Transverse colon (tissue), 4 donors: ENCODE data around the gene CAMSAP1. TPM values are rescaled to one million over a fixed set of nuclear protein-coding genes. Genes with fewer than 3 reads are reported as not detected.

ENCODE experiments used
- DNase-seq: peaks from one replicate; pipeline ENCODE4 v3.0.0-alpha.2; 2019
- H3K27ac ChIP-seq, 4 donors: fragments of 200-600 bp; sonication (generic); 2 replicates each; pipeline ENCODE4 v1.5.1; 2016 to 2018; ENCODE audit warnings: inconsistent platforms in 4 of 4
- H3K27me3 ChIP-seq: fragments of 200-600 bp; sonication (generic); 2 replicates; pipeline ENCODE4 v1.5.1; 2017; ENCODE audit warnings: inconsistent platforms
- H3K36me3 ChIP-seq, 4 donors: fragments of 200-600 bp; sonication (generic); 2 replicates each; pipeline ENCODE4 v1.5.1; 2017 to 2019; ENCODE audit warnings: inconsistent platforms in 4 of 4
- H3K4me1 ChIP-seq, 4 donors: fragments of 200-600 bp; sonication (generic); 2 replicates each; pipeline ENCODE4 v1.5.1; 2017 to 2020; ENCODE audit warnings: inconsistent platforms in 4 of 4
- H3K4me3 ChIP-seq, 4 donors: fragments of 200-600 bp; sonication (generic); 1 replicate in 1 of 4; 2 replicates in 3 of 4; pipeline versions ENCODE4 v1.5.1 to v1.6.1; 2017 to 2019; ENCODE audit warnings: inconsistent platforms in 4 of 4
- H3K9me3 ChIP-seq, 2 donors: fragments of 200-600 bp; sonication (generic); 2 replicates each; pipeline ENCODE4 v1.5.1; 2017 to 2019; ENCODE audit warnings: inconsistent platforms in 2 of 2
- CTCF ChIP-seq, 5 experiments: fragments of 200-600 bp in 3 of 5; fragments of 450-650 bp in 2 of 5; sonication (generic) in 3 of 5; IDR thresholded peaks; 1 replicate in 2 of 5; 2 replicates in 3 of 5; pipeline ENCODE4 v1.5.1; 2016 to 2017; ENCODE audit warnings: antibody characterized with exemption in 5 of 5, inconsistent platforms in 3 of 5, mild to moderate bottlenecking in 2 of 5, moderate library complexity in 1 of 5
- EP300 ChIP-seq: sonication (generic); formaldehyde crosslinking; IDR thresholded peaks from one replicate; pipeline ENCODE4 v1.6.1; 2017; ENCODE audit warnings: antibody characterized with exemption, low read depth
- POLR2A ChIP-seq: fragments of 450-650 bp; IDR thresholded peaks from one replicate; pipeline ENCODE4 v1.6.1; 2016; ENCODE audit warnings: antibody characterized with exemption, mild to moderate bottlenecking, moderate library complexity
- POLR2AphosphoS5 ChIP-seq, 3 donors: sonication (generic); formaldehyde crosslinking; IDR thresholded peaks; one replicate each; pipeline ENCODE4 v1.6.1; 2016; ENCODE audit warnings: antibody characterized with exemption in 3 of 3
- WGBS, 2 donors: methylation state at CpG; one replicate each; pipeline ENCODE4 v1.1.5; 2018; ENCODE audit warnings: low coverage in 1 of 2; 5-methylcytosine and 5-hydroxymethylcytosine counted together
- in situ Hi-C, 4 donors: fragments of 200-750 bp; cut with MboI; loops; one replicate each; pipeline versions ENCODE4 v1.15.0 to v1.15.1; 2017; ENCODE audit warnings: low sequenced_read_pairs in 3 of 4, low pct_ligation_motif_present in 1 of 4, low pct_unique_long_range_greater_than_20kb in 1 of 4
- intact Hi-C: fragments of 100-400 bp; cut with DNase I; formaldehyde crosslinking; loops from one replicate; pipeline ENCODE4 v1.15.1; 2023; ENCODE audit warnings: low total_unique reads
- total RNA-seq, 4 donors: library from RNA; depleted of rRNA; stranded (reverse); fragments of >200 nt; gene quantifications; one replicate each; pipeline ENCODE4 v1.1.0, GENCODE V29; 2016

The CAMSAP1 gene
- total RNA-seq, 4 donors from 2014 or later: 17.3 to 88.0 (median 23.8) TPM

DNA sequence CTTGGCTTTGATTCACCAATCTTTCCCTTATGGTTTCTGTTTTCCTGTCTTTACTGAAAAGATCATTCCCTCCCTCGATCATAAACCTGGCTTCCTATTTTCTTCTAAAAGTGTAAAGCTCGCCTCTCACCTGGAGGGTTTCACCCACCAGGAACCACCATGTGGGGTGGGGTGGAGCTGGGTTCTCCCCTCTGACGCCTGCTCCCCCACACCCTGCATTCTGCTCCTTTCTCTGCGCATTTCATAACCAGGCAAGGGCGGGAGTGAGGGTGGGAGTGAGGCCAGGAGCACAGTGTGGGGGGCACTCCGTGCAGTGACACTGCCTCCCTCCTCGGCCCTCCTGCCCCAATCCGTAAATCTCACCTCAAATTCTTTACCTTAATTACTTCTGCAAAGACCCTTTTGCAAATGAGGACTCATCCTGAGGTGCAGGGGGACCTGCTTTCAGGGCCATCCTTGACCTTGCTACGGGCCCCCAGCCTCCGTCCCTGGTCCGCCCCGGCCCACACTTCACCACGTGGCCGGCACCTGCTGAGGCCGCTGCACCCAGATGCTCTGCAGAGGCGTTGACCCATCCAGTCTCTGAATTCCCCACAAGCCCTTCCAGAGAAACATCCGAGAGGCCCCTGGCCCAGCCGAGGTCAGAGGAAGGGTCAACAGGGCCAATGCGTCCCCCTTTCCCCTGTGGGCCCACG lies 146.0 kb downstream of the CAMSAP1 start:
- intact Hi-C loops: no loop called here
- TF ChIP-seq POLR2A: no peak
- no peak for TF ChIP-seq EP300
- no peak for TF ChIP-seq POLR2AphosphoS5 (IDR thresholded peaks at IDR 0.05)
- no peak for TF ChIP-seq CTCF (IDR thresholded peaks at IDR 0.05)
- DNase-seq: no peak
- H3K36me3 ChIP-seq: no peaks in the 10 kb centered on the region
- in situ Hi-C loops: no loop called here
- no peak overlapping the region for H3K27ac ChIP-seq
- 61% methylated on average over 19 of the region's 20 CpGs; no CpG with 5 or more reads in 1 of the 2 donors for WGBS, 2 donors
- H3K27me3 ChIP-seq: no peaks in the 10 kb centered on the region
- no peak overlapping the region for H3K4me3 ChIP-seq
- no peaks in the 10 kb centered on the region for H3K4me1 ChIP-seq
- no peaks in the 10 kb centered on the region for H3K9me3 ChIP-seq

GRCh38 chr9:135760465-135760864 lies 146.9 kb downstream of the CAMSAP1 start:
- TF ChIP-seq EP300: no peak
- TF ChIP-seq CTCF (IDR thresholded peaks at IDR 0.05): no peak
- TF ChIP-seq POLR2A: no peak
- no peak for TF ChIP-seq POLR2AphosphoS5 (IDR thresholded peaks at IDR 0.05)
- no peaks in the 10 kb centered on the region for H3K4me1 ChIP-seq
- no peak overlapping the region for H3K27ac ChIP-seq
- 80% methylated on average over 12 of the region's 12 CpGs; no CpG with 5 or more reads in 1 of the 2 donors for WGBS, 2 donors
- H3K4me3 ChIP-seq: no peak overlapping the region
- intact Hi-C loops (no loop called here), in situ Hi-C loops (no loop called here)
- DNase-seq: no peak
- H3K36me3 ChIP-seq: no peaks in the 10 kb centered on the region
- H3K9me3 ChIP-seq: no peaks in the 10 kb centered on the region
- no peaks in the 10 kb centered on the region for H3K27me3 ChIP-seq

- Histone ChIP-seq H3K27ac (no peak overlapping the region), H3K4me3 (no peak overlapping the region), H3K4me1 (no peaks in the 10 kb centered on the region), H3K9me3 (no peaks in the 10 kb centered on the region), H3K27me3 (no peaks in the 10 kb centered on the region), H3K36me3 (no peaks in the 10 kb centered on the region)
- intact Hi-C loops: no loop called here
- in situ Hi-C loops: no loop called here
- WGBS, 2 donors: 88 to 95% methylated on average over 10 to 24 of the region's 24 CpGs
- DNase-seq: no peak
- TF ChIP-seq POLR2AphosphoS5 (IDR thresholded peaks at IDR 0.05) (no peak), POLR2A (no peak), EP300 (no peak), CTCF (IDR thresholded peaks at IDR 0.05) (no peak)
Observed at GRCh38 chr9:135759676-135760300, 147.6 kb downstream of the CAMSAP1 start.

DNA sequence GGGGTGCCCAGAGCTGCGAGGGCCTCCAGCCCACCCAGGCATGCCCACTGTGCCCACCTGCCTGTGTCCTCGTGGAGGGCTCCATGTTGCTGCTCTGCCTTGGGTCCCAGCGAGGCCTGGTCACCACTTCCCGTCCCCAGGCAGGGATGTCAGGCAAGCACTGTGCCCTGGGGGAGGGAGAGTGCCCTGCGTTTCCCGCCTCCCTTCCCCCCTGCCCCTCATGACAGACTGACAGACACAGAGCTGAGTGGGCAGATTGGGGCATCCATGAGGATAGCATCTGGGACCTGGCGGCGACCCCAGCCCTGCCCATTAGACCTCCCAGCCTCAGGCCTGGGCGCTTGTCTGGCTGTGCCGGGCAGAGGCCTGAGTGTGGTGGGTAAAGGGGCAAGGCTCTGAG lies 148.5 kb downstream of the CAMSAP1 start:
- Histone ChIP-seq H3K9me3 (no peaks in the 10 kb centered on the region), H3K27me3 (no peaks in the 10 kb centered on the region), H3K4me1 (no peaks in the 10 kb centered on the region), H3K27ac (no peak overlapping the region), H3K4me3 (no peak overlapping the region), H3K36me3 (no peaks in the 10 kb centered on the region)
- intact Hi-C loops: no loop called here
- DNase-seq: no peak
- no peak for TF ChIP-seq EP300
- TF ChIP-seq POLR2A: no peak
- no peak for TF ChIP-seq CTCF (IDR thresholded peaks at IDR 0.05)
- TF ChIP-seq POLR2AphosphoS5 (IDR thresholded peaks at IDR 0.05): no peak
- 92% methylated on average over 10 of the region's 10 CpGs; no CpG with 5 or more reads in 1 of the 2 donors for WGBS, 2 donors
- in situ Hi-C loops: no loop called here

Other genes with a start within 250 kb of the CAMSAP1 start
- not detected for gene LCN9, start 244.2 kb downstream of the CAMSAP1 start, total RNA-seq
- not detected for gene SOHLH1, start 208.1 kb downstream of the CAMSAP1 start, total RNA-seq
- under 1 TPM in 1 of 4 donors, not detected in 3; 0.14 TPM for gene KCNT1, start 205.4 kb downstream of the CAMSAP1 start, total RNA-seq
- 10 to 100 TPM; 42.6 to 91.9 (median 62.9) TPM for gene UBAC1, start 53.8 kb upstream of the CAMSAP1 start, total RNA-seq
- 10 to 100 TPM; 22.2 to 64.3 (median 26.5) TPM for gene NACC2, start 187.7 kb upstream of the CAMSAP1 start, total RNA-seq
- 100 to 1,000 TPM in 2 of 4 donors, 10 to 100 TPM in 2; 50.3 to 187 (median 86.6) TPM for gene TMEM250, start 211.3 kb upstream of the CAMSAP1 start, total RNA-seq